HG03571 (cell line): ENCODE measurements around the gene ZC2HC1B.

Source experiments
- ATAC-seq: cut with Tn5 transposase; IDR thresholded peaks from one replicate; pipeline ENCODE4 v1.9.1; 2021; ENCODE audit not compliant: unreplicated experiment

Gene ZC2HC1B

GRCh38 chr6:143961066-143961465 is 96.8 kb downstream of the ZC2HC1B start:
- ATAC-seq: no peak

GRCh38 chr6:143961886-143962878 is 97.9 kb downstream of the ZC2HC1B start:
- no peak for ATAC-seq

- no peak for ATAC-seq
Observed at GRCh38 chr6:143963158-143963919, 99.1 kb downstream of the ZC2HC1B start.

GRCh38 chr6:143964674-143965081 is 100.4 kb downstream of the ZC2HC1B start:
- no peak for ATAC-seq

GRCh38 chr6:143965503-143966171 is 101.4 kb downstream of the ZC2HC1B start:
- ATAC-seq: no peak

GRCh38 chr6:143966312-143966711 is 102.0 kb downstream of the ZC2HC1B start:
- no peak for ATAC-seq

- no peak for ATAC-seq
Observed at GRCh38 chr6:143967706-143968376, 103.6 kb downstream of the ZC2HC1B start.

GRCh38 chr6:143969077-143969476 is 104.8 kb downstream of the ZC2HC1B start:
- ATAC-seq: no peak

GRCh38 chr6:143970456-143971218 is 106.4 kb downstream of the ZC2HC1B start:
- ATAC-seq: no peak

- no peak for ATAC-seq
Observed at GRCh38 chr6:143971482-143972205, 107.4 kb downstream of the ZC2HC1B start.

GRCh38 chr6:143973097-143973966 is 109.1 kb downstream of the ZC2HC1B start:
- no peak for ATAC-seq

- no peak for ATAC-seq
Observed at GRCh38 chr6:143974089-143974488, 109.8 kb downstream of the ZC2HC1B start.

- ATAC-seq: no peak
Observed at GRCh38 chr6:143976806-143977349, 112.6 kb downstream of the ZC2HC1B start.

- ATAC-seq: no peak
Observed at GRCh38 chr6:143980921-143981320, 116.6 kb downstream of the ZC2HC1B start.

- ATAC-seq: no peak
Observed at GRCh38 chr6:143982968-143983367, 118.7 kb downstream of the ZC2HC1B start.

- no peak for ATAC-seq
Observed at GRCh38 chr6:143984666-143985065, 120.4 kb downstream of the ZC2HC1B start.

- no peak for ATAC-seq
Observed at GRCh38 chr6:143986463-143987065, 122.3 kb downstream of the ZC2HC1B start.
